HUES64 (cell line): ENCODE results near the gene UCK2.

Source experiments
- H3K27ac ChIP-seq: 2 replicates; pipeline ENCODE4 v1.7.0; 2013; ENCODE audit warnings: low read depth, low read length, inconsistent platforms
- H3K27me3 ChIP-seq: 2 replicates; pipeline ENCODE4 v1.6.1; 2013; ENCODE audit warnings: mild to moderate bottlenecking, low read length; ENCODE audit not compliant: insufficient read depth
- H3K36me3 ChIP-seq: 2 replicates; pipeline ENCODE4 v1.6.1; 2013; ENCODE audit warnings: mild to moderate bottlenecking, low read length; ENCODE audit not compliant: insufficient read depth
- H3K4me1 ChIP-seq: 2 replicates; pipeline ENCODE4 v1.6.1; 2013; ENCODE audit warnings: mild to moderate bottlenecking, low read length, moderate library complexity; ENCODE audit not compliant: insufficient read depth
- H3K4me3 ChIP-seq: 2 replicates; pipeline ENCODE4 v1.5.1; 2013; ENCODE audit warnings: mild to moderate bottlenecking, low read length, moderate library complexity
- H3K9ac ChIP-seq: 2 replicates; pipeline ENCODE4 v1.6.1; 2013; ENCODE audit warnings: mild to moderate bottlenecking, low read depth, low read length
- H3K9me3 ChIP-seq: 2 replicates; pipeline ENCODE4 v1.6.1; 2013; ENCODE audit warnings: low read depth, low read length; ENCODE audit not compliant: insufficient read depth
- WGBS: fragments of 150-250, 120-280 bp; methylation state at CpG from one replicate; pipeline ENCODE4 v1.1.7; 2013; ENCODE audit warnings: missing lambda C conversion rate; 5-methylcytosine and 5-hydroxymethylcytosine counted together

The UCK2 gene

DNA sequence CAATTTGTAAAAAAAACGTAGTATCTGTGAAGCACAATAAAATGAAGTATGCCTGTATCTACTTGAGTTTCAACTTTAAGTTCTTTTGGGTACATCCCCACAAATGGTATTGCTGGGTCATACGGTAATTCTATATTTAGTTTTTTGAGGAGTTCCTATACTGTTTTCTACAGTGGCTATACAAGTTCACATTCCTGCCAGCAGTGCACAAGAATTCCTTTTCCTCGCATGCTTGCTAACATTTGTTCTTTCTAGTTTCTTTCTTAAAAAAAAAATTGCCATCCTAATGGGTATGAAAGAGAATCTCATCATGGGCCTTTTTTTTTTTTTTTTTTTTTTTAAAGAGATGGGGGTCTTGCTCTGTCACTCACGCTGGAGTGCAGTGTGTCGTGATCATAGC, 41.9 kb downstream of the UCK2 start:
- 91% methylated on average over 4 of the region's 5 CpGs for WGBS
- peaks cover 8% of the 10 kb centered on the region for H3K36me3 ChIP-seq
- no peak overlapping the region for H3K4me3 ChIP-seq
- no peak overlapping the region for H3K9ac ChIP-seq
- H3K27me3 ChIP-seq: no peaks in the 10 kb centered on the region
- peaks cover 24% of the 10 kb centered on the region for H3K4me1 ChIP-seq
- no peak overlapping the region for H3K27ac ChIP-seq
- 0 out of 2 replicates have a peak, but pooled peaks cover 7% of the 10 kb centered on the region for H3K9me3 ChIP-seq

DNA sequence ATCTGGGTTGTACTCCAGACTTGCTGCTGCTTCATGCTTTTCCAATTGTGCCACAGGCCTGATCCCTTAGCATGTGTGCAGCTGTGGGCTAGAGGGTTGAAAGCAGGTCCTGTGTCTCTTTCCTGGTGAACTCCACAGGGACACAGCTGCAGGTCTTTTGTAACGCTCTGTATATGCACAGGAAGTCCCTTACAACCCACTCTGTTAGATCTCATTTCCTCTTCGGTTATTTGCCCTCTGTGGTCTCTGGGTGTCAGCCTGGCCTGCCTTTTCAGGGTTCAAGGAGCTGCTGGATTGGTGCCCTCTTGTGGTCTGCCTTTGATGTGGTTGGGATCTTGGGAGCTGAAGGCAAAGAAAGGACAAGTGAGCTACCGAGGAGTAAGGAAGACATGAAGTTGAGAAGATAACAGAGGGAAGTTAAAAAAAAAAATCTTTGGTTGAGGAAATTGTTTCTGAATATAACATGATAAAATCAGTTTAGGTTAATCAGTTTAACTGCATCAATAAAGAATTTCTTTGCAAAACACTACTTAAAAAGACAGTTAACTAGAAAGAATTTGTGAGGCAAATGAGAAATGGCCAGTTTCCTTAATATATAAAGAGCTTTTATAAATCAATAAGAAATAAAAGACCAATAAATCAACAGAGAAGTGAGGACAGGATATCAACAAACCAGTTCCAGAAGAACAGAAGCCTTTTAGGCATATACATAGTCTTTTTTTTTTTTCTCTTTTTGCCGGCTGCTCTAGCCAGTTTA, 44.1 kb downstream of the UCK2 start:
- H3K9ac ChIP-seq: no peak overlapping the region
- H3K36me3 ChIP-seq: peaks cover 11% of the 10 kb centered on the region
- H3K27ac ChIP-seq: no peak overlapping the region
- peaks cover 15% of the 10 kb centered on the region; the same call in 1 of the 2 replicates for H3K4me1 ChIP-seq
- WGBS: 80% methylated on average over 3 of the region's 4 CpGs
- H3K9me3 ChIP-seq: peaks cover 11% of the 10 kb centered on the region; the same call in 1 of the 2 replicates
- no peaks in the 10 kb centered on the region for H3K27me3 ChIP-seq
- H3K4me3 ChIP-seq: no peak overlapping the region

DNA sequence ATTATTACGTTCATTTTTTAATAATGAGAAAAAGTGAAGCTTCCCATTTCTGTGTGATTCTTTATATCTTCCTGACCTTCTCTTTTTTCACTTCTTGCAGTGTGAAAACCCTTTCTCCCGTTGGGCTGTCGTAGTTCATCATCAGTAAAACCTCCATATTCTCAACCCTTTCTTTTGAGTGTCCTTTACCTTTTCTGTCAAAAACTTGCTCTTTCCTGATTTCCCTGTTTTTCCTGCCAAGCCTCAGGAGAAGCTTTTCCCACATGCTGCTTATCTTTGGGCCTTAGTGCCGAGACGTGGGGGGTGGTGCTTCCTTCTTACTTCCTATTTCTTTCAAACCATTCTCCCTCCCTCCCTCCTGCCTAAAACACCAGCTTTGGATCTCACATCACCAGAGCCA, 46.1 kb downstream of the UCK2 start:
- Histone ChIP-seq H3K27me3 (no peaks in the 10 kb centered on the region), H3K4me3 (no peak overlapping the region), H3K27ac (no peak overlapping the region), H3K36me3 (peaks cover 24% of the 10 kb centered on the region), H3K4me1 (peaks cover 10% of the 10 kb centered on the region; the same call in 1 of the 2 replicates), H3K9me3 (peaks cover 30% of the 10 kb centered on the region), H3K9ac (no peak overlapping the region)
- 93% methylated on average over 4 of the region's 5 CpGs for WGBS

DNA sequence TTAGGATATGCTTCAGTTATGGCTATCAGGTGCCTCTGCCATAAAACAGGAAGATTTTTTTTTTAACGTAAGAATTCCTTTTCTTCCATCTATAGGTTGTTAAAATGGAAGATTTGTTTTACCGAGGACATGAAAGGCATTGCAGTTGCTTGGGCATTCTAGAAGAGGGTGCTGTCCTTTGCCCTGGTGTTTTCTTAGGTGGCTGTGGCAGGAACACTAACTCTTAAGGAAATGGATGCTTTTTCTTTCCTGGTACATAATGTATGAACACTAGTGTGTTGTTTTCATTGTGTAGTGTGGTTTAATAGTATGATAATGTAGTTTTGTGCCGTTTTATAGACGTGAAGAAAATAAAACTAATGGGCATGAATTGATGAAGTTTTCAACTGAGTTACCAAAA, 47.2 kb downstream of the UCK2 start:
- Histone ChIP-seq H3K27ac (no peak overlapping the region), H3K27me3 (no peaks in the 10 kb centered on the region), H3K4me1 (peaks cover 8% of the 10 kb centered on the region; the same call in 1 of the 2 replicates), H3K9ac (no peak overlapping the region), H3K4me3 (no peak overlapping the region), H3K36me3 (peaks cover 24% of the 10 kb centered on the region), H3K9me3 (peaks cover 30% of the 10 kb centered on the region)
- 93% methylated on average over 3 of the region's 4 CpGs for WGBS

DNA sequence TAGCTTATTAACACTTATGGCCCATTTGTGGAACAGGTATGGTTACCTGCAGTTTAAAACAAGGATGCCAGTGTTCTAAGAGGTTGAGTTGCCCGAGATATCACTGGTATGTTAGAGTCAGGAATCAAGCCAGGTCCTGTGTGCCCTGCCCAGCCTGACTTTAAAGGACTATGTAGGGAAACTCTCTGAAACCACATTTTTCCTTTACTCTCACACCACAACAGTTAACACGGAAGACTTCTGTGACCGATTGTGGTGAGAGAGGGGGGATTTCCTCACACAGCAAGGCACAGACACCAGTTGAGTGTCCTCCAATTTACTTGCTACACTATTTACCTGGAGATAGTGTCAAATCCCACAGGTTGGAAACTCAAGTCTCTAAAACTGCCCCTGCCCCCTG, 47.8 kb downstream of the UCK2 start:
- no peak overlapping the region for H3K4me3 ChIP-seq
- H3K9ac ChIP-seq: no peak overlapping the region
- peaks cover 8% of the 10 kb centered on the region; the same call in 1 of the 2 replicates for H3K4me1 ChIP-seq
- H3K27me3 ChIP-seq: no peaks in the 10 kb centered on the region
- H3K9me3 ChIP-seq: peaks cover 30% of the 10 kb centered on the region
- peaks cover 24% of the 10 kb centered on the region for H3K36me3 ChIP-seq
- 92% methylated on average over 1 of the region's 3 CpGs for WGBS
- H3K27ac ChIP-seq: no peak overlapping the region

DNA sequence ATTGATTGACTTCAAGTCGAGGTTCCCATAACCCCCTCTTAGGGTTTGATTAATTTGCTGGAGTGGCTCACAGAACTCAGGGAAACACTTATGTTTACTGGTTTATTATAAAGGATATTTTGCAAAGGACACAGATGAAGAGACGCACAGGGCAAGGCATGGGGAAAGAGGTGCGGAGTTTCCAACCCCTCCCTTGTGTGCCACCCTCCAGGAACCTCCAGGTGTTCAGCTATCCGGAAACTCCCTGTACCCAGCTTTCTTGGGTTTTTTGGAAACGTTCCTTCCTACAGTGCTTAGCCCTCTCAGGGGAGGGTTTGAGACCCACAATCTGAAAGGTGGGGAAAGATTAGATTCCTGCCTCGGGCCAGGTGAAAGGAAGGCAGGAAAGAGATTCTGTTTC, 48.2 kb downstream of the UCK2 start:
- Histone ChIP-seq H3K4me1 (peaks cover 8% of the 10 kb centered on the region; the same call in 1 of the 2 replicates), H3K36me3 (peaks cover 24% of the 10 kb centered on the region), H3K27ac (no peak overlapping the region), H3K27me3 (no peaks in the 10 kb centered on the region), H3K9me3 (peaks cover 30% of the 10 kb centered on the region), H3K9ac (no peak overlapping the region), H3K4me3 (no peak overlapping the region)
- 93% methylated on average over 6 of the region's 6 CpGs for WGBS

DNA sequence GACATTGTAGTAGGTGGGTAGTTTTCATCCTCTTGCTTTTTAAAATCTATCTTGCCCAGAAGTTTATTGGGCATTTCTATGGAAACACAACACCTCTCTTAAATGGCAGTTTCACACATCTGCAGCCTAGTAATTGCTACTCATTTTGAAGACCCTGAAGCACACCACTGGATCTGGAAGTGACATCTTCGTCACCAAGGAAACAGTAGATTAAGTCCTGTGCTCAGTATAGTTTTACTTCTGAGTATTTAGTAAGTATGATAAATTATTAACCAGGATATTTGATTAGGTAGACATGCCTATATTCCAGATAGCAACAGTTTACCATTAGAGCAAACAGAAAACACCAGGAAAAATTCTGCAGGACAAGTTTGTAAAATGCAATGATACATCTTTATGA, 48.7 kb downstream of the UCK2 start:
- Histone ChIP-seq H3K9me3 (peaks cover 30% of the 10 kb centered on the region), H3K27me3 (no peaks in the 10 kb centered on the region), H3K27ac (no peak overlapping the region), H3K9ac (no peak overlapping the region), H3K36me3 (peaks cover 24% of the 10 kb centered on the region), H3K4me1 (peaks cover 8% of the 10 kb centered on the region; the same call in 1 of the 2 replicates), H3K4me3 (no peak overlapping the region)
- WGBS: 92% methylated on average over 1 of the region's 1 CpG

DNA sequence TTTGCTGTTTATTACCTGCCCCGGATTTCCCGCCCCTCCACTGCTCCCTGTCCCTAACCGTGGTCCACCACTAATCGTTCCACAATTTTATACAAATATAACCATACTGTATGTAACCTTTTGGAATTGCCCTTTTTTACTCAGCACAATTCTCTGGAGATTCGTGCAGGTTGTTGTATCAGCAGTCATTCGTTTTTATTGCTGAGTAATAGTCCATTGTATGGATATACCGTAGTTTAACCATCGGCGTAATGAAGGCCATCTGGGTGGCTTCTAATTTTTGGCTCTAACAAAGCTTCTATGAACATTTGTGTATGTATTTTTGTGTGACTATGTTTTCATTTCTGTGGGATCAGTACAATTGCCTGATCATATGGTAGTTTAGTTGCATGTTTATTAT, 50.0 kb downstream of the UCK2 start:
- H3K9ac ChIP-seq: no peak overlapping the region

DNA sequence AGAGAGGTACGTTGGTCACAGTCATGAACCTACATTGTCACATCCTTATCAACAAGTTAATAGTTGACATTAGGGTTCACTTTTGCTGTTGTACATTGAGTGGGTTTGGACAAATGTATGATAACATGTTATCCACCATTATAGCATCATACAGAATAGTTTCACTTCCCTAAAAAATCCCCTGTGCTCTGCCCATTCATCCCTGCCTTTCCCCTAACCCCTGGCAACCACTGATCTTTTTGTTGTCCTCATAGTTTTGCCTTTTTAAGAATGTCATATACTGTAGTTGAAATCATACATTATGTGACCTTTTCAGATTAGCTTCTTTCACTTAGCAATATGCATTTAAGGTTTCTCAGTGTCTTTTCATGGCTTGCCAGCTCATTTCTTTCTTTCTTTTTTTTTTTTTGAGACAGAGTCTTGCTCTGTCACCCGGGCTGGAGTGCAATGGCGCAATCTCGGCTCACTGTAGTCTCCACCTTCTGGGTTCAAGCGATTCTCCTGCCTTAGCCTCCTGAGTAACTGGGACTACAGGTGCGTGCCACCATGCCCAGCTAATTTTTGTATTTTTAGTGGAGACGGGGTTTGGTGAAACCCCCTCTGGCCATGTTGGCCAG, 50.6 kb downstream of the UCK2 start:
- Histone ChIP-seq H3K4me3 (no peak overlapping the region), H3K9ac (no peak overlapping the region), H3K36me3 (peaks cover 21% of the 10 kb centered on the region), H3K4me1 (peaks cover 8% of the 10 kb centered on the region; the same call in 1 of the 2 replicates), H3K27me3 (no peaks in the 10 kb centered on the region), H3K9me3 (peaks cover 24% of the 10 kb centered on the region), H3K27ac (no peak overlapping the region)
- 96% methylated on average over 7 of the region's 7 CpGs for WGBS

More for the DNA sequence above, 50.0 kb downstream of the UCK2 start:
- H3K27ac ChIP-seq: no peak overlapping the region
- no peaks in the 10 kb centered on the region for H3K27me3 ChIP-seq
- peaks cover 8% of the 10 kb centered on the region; the same call in 1 of the 2 replicates for H3K4me1 ChIP-seq
- H3K36me3 ChIP-seq: peaks cover 24% of the 10 kb centered on the region
- 97% methylated on average over 9 of the region's 9 CpGs for WGBS
- H3K4me3 ChIP-seq: no peak overlapping the region
- peaks cover 30% of the 10 kb centered on the region for H3K9me3 ChIP-seq

DNA sequence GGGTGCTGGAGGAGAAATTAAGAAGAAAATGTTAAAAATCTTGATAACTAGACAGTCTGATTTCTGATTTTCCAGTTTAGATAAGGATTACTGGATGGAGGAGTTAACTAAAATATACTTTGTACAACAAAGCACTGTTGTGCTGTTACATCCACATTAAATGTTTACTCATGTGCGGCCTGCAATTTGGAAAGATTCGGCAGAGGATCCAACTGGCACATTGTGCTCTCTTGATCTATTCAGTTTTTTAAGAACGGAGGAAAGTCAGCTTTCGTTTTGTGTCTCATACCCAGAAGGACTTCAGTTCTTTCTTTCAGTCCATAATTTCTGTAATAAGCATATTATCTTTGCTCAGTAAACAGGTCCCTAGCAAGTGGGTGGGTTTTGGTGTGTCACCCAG, 52.5 kb downstream of the UCK2 start:
- Histone ChIP-seq H3K36me3 (peaks cover 21% of the 10 kb centered on the region), H3K4me3 (no peak overlapping the region), H3K27me3 (no peaks in the 10 kb centered on the region), H3K9ac (no peak overlapping the region), H3K4me1 (peaks cover 17% of the 10 kb centered on the region; the same call in 1 of the 2 replicates), H3K27ac (no peak overlapping the region), H3K9me3 (peaks cover 22% of the 10 kb centered on the region)
- 96% methylated on average over 4 of the region's 4 CpGs for WGBS

DNA sequence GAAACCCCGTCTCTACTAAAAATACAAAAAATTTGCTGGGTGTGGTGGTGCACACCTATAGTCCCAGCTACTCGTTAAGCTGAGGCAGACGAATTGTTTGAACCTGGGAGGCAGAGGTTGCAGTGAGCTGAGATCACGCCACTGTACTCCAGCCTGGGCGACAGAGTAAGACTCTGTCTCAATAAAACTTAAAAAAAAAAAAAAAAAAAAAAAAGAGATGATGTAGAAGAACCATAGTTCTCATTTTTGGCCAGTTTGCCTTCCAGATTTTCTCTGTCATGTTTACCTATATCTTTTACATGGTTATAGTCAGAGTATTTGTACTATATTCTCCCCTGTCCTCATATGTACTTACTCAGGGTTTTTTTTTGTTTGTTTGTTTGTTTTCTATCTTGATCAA, 53.6 kb downstream of the UCK2 start:
- Histone ChIP-seq H3K9me3 (peaks cover 22% of the 10 kb centered on the region), H3K9ac (no peak overlapping the region), H3K4me3 (no peak overlapping the region), H3K36me3 (peaks cover 18% of the 10 kb centered on the region), H3K27ac (no peak overlapping the region), H3K4me1 (peaks cover 22% of the 10 kb centered on the region; the same call in 1 of the 2 replicates), H3K27me3 (no peaks in the 10 kb centered on the region)
- 96% methylated on average over 4 of the region's 5 CpGs for WGBS
